Spleen (tissue), 11 donors: Measurements from ENCODE around the gene R3HDML. TPM values are rescaled to one million over a fixed set of nuclear protein-coding genes. Genes with fewer than 3 reads are reported as not detected.

ENCODE experiments used
- DNase-seq: peaks from one replicate; pipeline ENCODE4 v3.0.0-alpha.2; 2020
- H3K27ac ChIP-seq, 8 donors: fragments of 200-600 bp; sonication (generic) in 7 of 8; 1 replicate in 4 of 8; 2 replicates in 4 of 8; pipeline versions ENCODE4 v1.5.0 to v1.8.0; 2016 to 2021; ENCODE audit warnings: inconsistent platforms in 4 of 8, mild to moderate bottlenecking in 4 of 8, moderate library complexity in 1 of 8
- H3K27me3 ChIP-seq, 7 donors: fragments of 200-600 bp; sonication (generic) in 6 of 7; replicated peaks in 1 of 7; 1 replicate in 4 of 7; 2 replicates in 3 of 7; pipeline versions ENCODE4 v1.5.0 to v1.8.0; 2016 to 2021; ENCODE audit warnings: inconsistent platforms in 3 of 7, mild to moderate bottlenecking in 1 of 7
- H3K36me3 ChIP-seq, 6 donors: fragments of 200-600 bp; sonication (generic) in 5 of 6; 1 replicate in 4 of 6; 2 replicates in 2 of 6; pipeline versions ENCODE4 v1.5.0 to v1.8.0; 2016 to 2021; ENCODE audit warnings: inconsistent platforms in 2 of 6
- H3K4me1 ChIP-seq, 6 donors: fragments of 200-600 bp; sonication (generic) in 5 of 6; 1 replicate in 3 of 6; 2 replicates in 3 of 6; pipeline versions ENCODE4 v1.5.0 to v1.8.0; 2016 to 2021; ENCODE audit warnings: inconsistent platforms in 3 of 6
- H3K4me3 ChIP-seq, 8 donors: fragments of 200-600 bp; sonication (generic) in 7 of 8; 1 replicate in 4 of 8; 2 replicates in 4 of 8; pipeline versions ENCODE4 v1.5.0 to v1.8.0; 2016 to 2021; ENCODE audit warnings: inconsistent platforms in 4 of 8, mild to moderate bottlenecking in 4 of 8, moderate library complexity in 2 of 8
- H3K9me3 ChIP-seq, 8 donors: fragments of 200-600 bp; sonication (generic) in 7 of 8; 1 replicate in 4 of 8; 2 replicates in 4 of 8; pipeline versions ENCODE4 v1.5.0 to v1.8.0; 2016 to 2021; ENCODE audit warnings: inconsistent platforms in 4 of 8
- CTCF ChIP-seq, 11 experiments: fragments of 200-600 bp in 7 of 11; fragments of 450-650 bp in 4 of 11; sonication (generic) in 4 of 11; IDR thresholded peaks in 8 of 11; conservative IDR thresholded peaks in 3 of 11; 1 replicate in 7 of 11; 2 replicates in 4 of 11; pipeline versions ENCODE4 v1.4.0 to v1.8.0; 2016 to 2021; ENCODE audit warnings: antibody characterized with exemption in 11 of 11, inconsistent platforms in 4 of 11, mild to moderate bottlenecking in 1 of 11
- POLR2A ChIP-seq, 3 donors: fragments of 450-650 bp; IDR thresholded peaks; one replicate each; pipeline ENCODE4 v1.5.1; 2017; ENCODE audit warnings: antibody characterized with exemption in 3 of 3, mild to moderate bottlenecking in 1 of 3
- POLR2AphosphoS5 ChIP-seq, 3 donors: sonication (generic); formaldehyde crosslinking; IDR thresholded peaks; one replicate each; pipeline ENCODE4 v1.5.1; 2017; ENCODE audit warnings: antibody characterized with exemption in 3 of 3
- WGBS, 5 donors: extraction: QIAGEN DNeasy Blood & Tissue Kit in 3 of 5; methylation state at CpG; one replicate each; pipeline versions ENCODE4 v1.1.5 to v1.1.7; 2013 to 2018; 5-methylcytosine and 5-hydroxymethylcytosine counted together
- intact Hi-C: fragments of 100-400 bp; cut with DNase I; formaldehyde crosslinking; loops from one replicate; pipeline ENCODE4 v1.15.0; 2023; ENCODE audit warnings: low total_unique reads
- polyA plus RNA-seq, 3 donors: library from polyadenylated mRNA; stranded (reverse); fragments of 200-250 nt; gene quantifications; one replicate each; pipeline ENCODE4 v1.2.1, GENCODE V29; 2013
- total RNA-seq, 7 donors: library from RNA; depleted of rRNA in 3 of 7; stranded (reverse); fragments of >200 nt in 3 of 7; fragmentation: NEBNext Ultra II Directional in 4 of 7; extraction: Animal tissue kit (Norgen Biotek cat#: 25700) in 4 of 7; gene quantifications; one replicate each; pipeline versions ENCODE4 v1.1.0 to v1.2.1, GENCODE V29; 2016 to 2021
- donor health status: healthy with polysubstance abuse.
- donor health status: DM: no; HTN: no; CAD: no; lungs with moderate emphysema.
- donor health status: DM: no; HTN: no; CAD: no.
- donor health status: Bipolar disorder and iron deficiency.
- donor health status: healthy.
- donor health status: DM: no; HTN: no; CAD: no.
- donor health status: DM: yes; HTN: yes; CAD: no.

The R3HDML gene
- total and polyA plus RNA-seq, 10 donors, result not detected

GRCh38 chr20:44357020-44357419 lies 20.2 kb downstream of the R3HDML start:
- Histone ChIP-seq H3K4me3 (no peak overlapping the region), H3K36me3 (no peaks in the 10 kb centered on the region), H3K4me1 (no peaks in the 10 kb centered on the region), H3K9me3 (no peaks in the 10 kb centered on the region), H3K27me3 (peaks cover 0 to 21% (median 0%) of the 10 kb centered on the region in 7 donors), H3K27ac (no peak overlapping the region)
- intact Hi-C loops, result no loop called here
- TF ChIP-seq POLR2A (IDR thresholded peaks at IDR 0.05), result no peak
- peak in 1 of 3 donors; percentile 49 for TF ChIP-seq POLR2AphosphoS5 (IDR thresholded peaks at IDR 0.05)
- no peak for TF ChIP-seq CTCF (IDR thresholded peaks at IDR 0.05 in 8 of 11, conservative IDR thresholded peaks at IDR 0.05 in 3 of 11)
- 39 to 74% (median 46%) methylated on average over 2 of the region's 2 CpGs for WGBS, 5 donors
- DNase-seq, result no peak

GRCh38 chr20:44357555-44358125 lies 20.8 kb downstream of the R3HDML start:
- WGBS, 5 donors, result 41 to 68% (median 53%) methylated on average over 4 of the region's 4 CpGs
- Histone ChIP-seq H3K27me3 (peaks cover 0 to 15% (median 0%) of the 10 kb centered on the region in 7 donors), H3K4me1 (no peaks in the 10 kb centered on the region), H3K9me3 (no peaks in the 10 kb centered on the region), H3K4me3 (no peak overlapping the region), H3K27ac (no peak overlapping the region), H3K36me3 (no peaks in the 10 kb centered on the region)
- TF ChIP-seq POLR2AphosphoS5 (IDR thresholded peaks at IDR 0.05) (no peak), POLR2A (IDR thresholded peaks at IDR 0.05) (no peak), CTCF (IDR thresholded peaks at IDR 0.05 in 8 of 11, conservative IDR thresholded peaks at IDR 0.05 in 3 of 11) (no peak)
- DNase-seq, result no peak
- intact Hi-C loops, result no loop called here

- TF ChIP-seq POLR2AphosphoS5 (IDR thresholded peaks at IDR 0.05), result no peak
- no peak for TF ChIP-seq CTCF (IDR thresholded peaks at IDR 0.05 in 8 of 11, conservative IDR thresholded peaks at IDR 0.05 in 3 of 11)
- no peak for TF ChIP-seq POLR2A (IDR thresholded peaks at IDR 0.05)
- Histone ChIP-seq H3K4me1 (no peaks in the 10 kb centered on the region), H3K9me3 (no peaks in the 10 kb centered on the region), H3K36me3 (no peaks in the 10 kb centered on the region), H3K27ac (no peak overlapping the region), H3K4me3 (no peak overlapping the region), H3K27me3 (peaks cover 0 to 14% (median 0%) of the 10 kb centered on the region in 7 donors)
- WGBS, 5 donors, result 87 to 94% (median 90%) methylated on average over 8 of the region's 8 CpGs
- intact Hi-C loops, result no loop called here
- no peak for DNase-seq
These were observed 21.9 kb downstream of the R3HDML start for GRCh38 chr20:44358776-44359175.

GRCh38 chr20:44360221-44360620 lies 23.4 kb downstream of the R3HDML start:
- Histone ChIP-seq H3K4me3 (no peak overlapping the region), H3K27me3 (peaks cover 0 to 18% (median 0%) of the 10 kb centered on the region in 7 donors), H3K9me3 (no peaks in the 10 kb centered on the region), H3K4me1 (no peaks in the 10 kb centered on the region), H3K27ac (no peak overlapping the region), H3K36me3 (no peaks in the 10 kb centered on the region)
- no peak for TF ChIP-seq POLR2A (IDR thresholded peaks at IDR 0.05)
- no peak for TF ChIP-seq CTCF (IDR thresholded peaks at IDR 0.05 in 8 of 11, conservative IDR thresholded peaks at IDR 0.05 in 3 of 11)
- TF ChIP-seq POLR2AphosphoS5 (IDR thresholded peaks at IDR 0.05), result no peak
- no peak for DNase-seq
- intact Hi-C loops, result no loop called here
